Calu3 (cell line): ENCODE data around the gene ZNF609. TPM values are rescaled to one million over a fixed set of nuclear protein-coding genes. Genes with fewer than 3 reads are reported as not detected.
"Not testable (repeated sequence)": the region's sequence is repeated elsewhere in the genome, so short reads cannot be mapped to it uniquely, and the experiment has no call there.

Source experiments
- BruUV-seq: library from RNA; stranded (reverse); fragments of 400-500 nt; replicated peaks from 2 replicates; lab custom pipeline; 2021; lab: Mats Ljungman, UMichigan
- CTCF ChIA-PET: fragments of 300-600 bp; sonication (Branson Sonifier 250); formaldehyde crosslinking; loops from one replicate; lab custom pipeline; 2022; ENCODE audit warnings: antibody characterized with exemption; lab: Charles Lee
- DNase-seq: peaks from one replicate; pipeline ENCODE4 v3.0.0; 2022
- H3K27ac Mint-ChIP-seq: one replicate; pipeline ENCODE4 v1.8.0; 2022; ENCODE audit warnings: mixed read lengths; ENCODE audit not compliant: unreplicated experiment
- H3K27me3 Mint-ChIP-seq: one replicate; pipeline ENCODE4 v1.8.0; 2022; ENCODE audit warnings: mixed read lengths; ENCODE audit not compliant: unreplicated experiment
- H3K36me3 Mint-ChIP-seq: one replicate; pipeline ENCODE4 v1.8.0; 2022; ENCODE audit warnings: mild to moderate bottlenecking, moderate library complexity, mixed read lengths; ENCODE audit not compliant: insufficient read depth, unreplicated experiment
- H3K4me1 Mint-ChIP-seq: one replicate; pipeline ENCODE4 v1.8.0; 2022; ENCODE audit warnings: mild to moderate bottlenecking, low read depth, mixed read lengths; ENCODE audit not compliant: unreplicated experiment
- H3K4me3 Mint-ChIP-seq: one replicate; pipeline ENCODE4 v1.8.0; 2022; ENCODE audit warnings: mild to moderate bottlenecking, low read depth, moderate library complexity, mixed read lengths; ENCODE audit not compliant: unreplicated experiment
- H3K9me3 Mint-ChIP-seq: one replicate; pipeline ENCODE4 v1.8.0; 2022; ENCODE audit warnings: low read depth, mixed read lengths; ENCODE audit not compliant: unreplicated experiment
- intact Hi-C: fragments of 100-400 bp; cut with micrococcal nuclease; formaldehyde crosslinking; loops from one replicate; pipeline ENCODE4 v1.10.0; 2022; ENCODE audit not compliant: unreplicated experiment
- total RNA-seq: library from RNA; stranded (reverse); gene quantifications from 2 replicates; pipeline ENCODE4 v1.2.3, GENCODE V29; 2022
- TF ChIP-seq, protein P1 (sequence below): fragments of 200-600 bp; IDR thresholded peaks from one replicate; pipeline ENCODE4 v1.8.0; 2022; ENCODE audit warnings: antibody characterized with exemption; ENCODE audit not compliant: unreplicated experiment

The ZNF609 gene
- total RNA-seq, 1 experiment from 2014 or later, result 50.6 TPM

DNA sequence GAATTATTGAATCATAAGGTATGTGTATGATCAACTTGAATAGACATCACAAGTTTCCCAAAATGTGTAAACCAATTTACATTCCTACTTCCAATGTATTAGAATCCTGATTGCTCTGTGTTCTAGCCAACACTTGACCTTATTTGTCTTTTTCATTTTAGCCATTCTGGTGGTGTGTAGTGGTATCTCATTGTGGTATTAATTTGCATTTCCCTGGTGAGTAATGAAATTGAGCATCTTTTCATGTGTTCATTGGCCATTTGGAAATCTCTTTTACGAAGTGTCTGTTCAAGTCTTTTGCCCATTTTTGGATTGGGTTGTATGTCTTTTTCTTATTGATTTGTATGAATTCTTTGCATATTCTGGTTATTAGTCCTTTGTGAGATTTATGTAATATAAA is 177.0 kb downstream of the ZNF609 start:
- TF ChIP-seq, protein P1, sequence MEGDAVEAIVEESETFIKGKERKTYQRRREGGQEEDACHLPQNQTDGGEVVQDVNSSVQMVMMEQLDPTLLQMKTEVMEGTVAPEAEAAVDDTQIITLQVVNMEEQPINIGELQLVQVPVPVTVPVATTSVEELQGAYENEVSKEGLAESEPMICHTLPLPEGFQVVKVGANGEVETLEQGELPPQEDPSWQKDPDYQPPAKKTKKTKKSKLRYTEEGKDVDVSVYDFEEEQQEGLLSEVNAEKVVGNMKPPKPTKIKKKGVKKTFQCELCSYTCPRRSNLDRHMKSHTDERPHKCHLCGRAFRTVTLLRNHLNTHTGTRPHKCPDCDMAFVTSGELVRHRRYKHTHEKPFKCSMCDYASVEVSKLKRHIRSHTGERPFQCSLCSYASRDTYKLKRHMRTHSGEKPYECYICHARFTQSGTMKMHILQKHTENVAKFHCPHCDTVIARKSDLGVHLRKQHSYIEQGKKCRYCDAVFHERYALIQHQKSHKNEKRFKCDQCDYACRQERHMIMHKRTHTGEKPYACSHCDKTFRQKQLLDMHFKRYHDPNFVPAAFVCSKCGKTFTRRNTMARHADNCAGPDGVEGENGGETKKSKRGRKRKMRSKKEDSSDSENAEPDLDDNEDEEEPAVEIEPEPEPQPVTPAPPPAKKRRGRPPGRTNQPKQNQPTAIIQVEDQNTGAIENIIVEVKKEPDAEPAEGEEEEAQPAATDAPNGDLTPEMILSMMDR, result no peak
- Mint-ChIP-seq H3K27me3 (no peaks in the 10 kb centered on the region), H3K4me3 (no peak overlapping the region), H3K4me1 (peaks cover 51% of the 10 kb centered on the region), H3K9me3 (peaks cover 5% of the 10 kb centered on the region), H3K36me3 (peaks cover 14% of the 10 kb centered on the region), H3K27ac (no peak overlapping the region)
- CTCF ChIA-PET, result no interaction called here
- intact Hi-C loops, result loop anchor here (5.0 kb wide), 1 partner anchor 115 kb away; no protein-coding TSS in a partner anchor
- no peak for DNase-seq
- BruUV-seq, result no TSS peak

DNA sequence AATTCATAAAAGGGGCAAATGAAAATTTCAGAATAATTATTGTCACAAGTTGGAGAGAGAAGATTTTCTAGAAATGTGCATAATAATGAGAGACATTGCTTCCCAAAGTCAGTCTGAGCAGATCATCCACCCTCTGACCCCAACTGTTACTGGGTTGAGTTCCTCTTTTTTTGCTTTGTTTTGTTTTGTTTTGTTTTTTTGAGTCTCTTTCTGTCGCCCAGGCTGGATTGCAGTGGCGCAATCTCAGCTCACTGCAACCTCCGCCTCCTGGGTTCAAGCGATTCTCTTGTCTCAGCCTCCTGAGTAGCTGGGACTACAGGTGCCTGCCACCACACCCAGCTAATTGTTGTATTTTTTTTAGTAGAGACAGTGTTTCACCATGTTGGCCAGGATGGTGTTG is 179.4 kb downstream of the ZNF609 start:
- not testable (repeated sequence) for H3K4me3 Mint-ChIP-seq, H3K27ac Mint-ChIP-seq, H3K9me3 Mint-ChIP-seq, BruUV-seq, H3K27me3 Mint-ChIP-seq, DNase-seq
- H3K4me1 Mint-ChIP-seq, result peaks cover 55% of the 10 kb centered on the region
- H3K36me3 Mint-ChIP-seq, result peaks cover 19% of the 10 kb centered on the region
- intact Hi-C loops, result loop anchor here (5.0 kb wide), 1 partner anchor 117 kb away; no protein-coding TSS in a partner anchor
- CTCF ChIA-PET, result interaction anchor here (0.6 kb wide), 1 partner anchor 195 kb away, joined by 4 read pairs; no protein-coding TSS in a partner anchor

DNA sequence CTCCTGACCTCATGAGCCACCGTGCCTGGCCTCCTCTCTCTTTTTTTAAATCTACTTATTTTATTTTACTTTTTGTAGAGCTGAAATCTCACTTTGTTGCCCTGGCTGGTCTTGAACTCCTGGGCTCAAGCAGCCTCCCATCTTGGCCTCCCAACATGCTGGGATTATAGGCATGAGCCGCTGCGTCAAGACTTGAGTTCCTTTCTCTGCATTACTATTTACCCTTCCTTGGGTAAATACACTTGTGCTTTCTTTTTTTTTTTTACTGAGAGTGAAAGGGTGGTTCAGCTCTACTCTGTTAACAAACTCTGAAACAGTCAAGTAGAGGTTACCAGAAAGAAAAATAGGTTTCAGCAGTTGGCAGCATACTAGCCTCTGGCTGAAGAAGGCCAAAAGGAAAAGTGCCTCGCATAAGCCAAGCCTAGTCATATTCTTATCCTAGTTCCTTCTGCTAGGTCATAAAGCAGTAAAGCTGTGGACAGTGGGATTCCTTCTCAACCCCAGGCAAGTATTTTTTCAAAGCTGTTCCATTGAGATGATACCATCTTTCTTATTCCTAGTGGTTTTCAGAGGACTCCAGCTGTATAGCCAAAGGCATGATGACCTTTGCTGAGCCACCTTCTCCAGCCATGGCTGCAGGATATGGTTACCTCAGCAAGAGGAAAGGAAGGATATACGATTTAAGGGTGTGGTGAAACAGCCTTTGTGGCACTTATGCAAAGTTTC is 179.9 kb downstream of the ZNF609 start:
- DNase-seq, result no peak
- TF ChIP-seq, protein P1, result no peak
- Mint-ChIP-seq H3K4me3 (no peak overlapping the region), H3K27ac (no peak overlapping the region), H3K4me1 (peaks cover 50% of the 10 kb centered on the region), H3K27me3 (no peaks in the 10 kb centered on the region), H3K9me3 (peaks cover 5% of the 10 kb centered on the region), H3K36me3 (peaks cover 14% of the 10 kb centered on the region)
- CTCF ChIA-PET, result interaction anchor here (0.6 kb wide), 1 partner anchor 196 kb away, joined by 4 read pairs; no protein-coding TSS in a partner anchor
- no TSS peak for BruUV-seq
- intact Hi-C loops, result no loop called here

DNA sequence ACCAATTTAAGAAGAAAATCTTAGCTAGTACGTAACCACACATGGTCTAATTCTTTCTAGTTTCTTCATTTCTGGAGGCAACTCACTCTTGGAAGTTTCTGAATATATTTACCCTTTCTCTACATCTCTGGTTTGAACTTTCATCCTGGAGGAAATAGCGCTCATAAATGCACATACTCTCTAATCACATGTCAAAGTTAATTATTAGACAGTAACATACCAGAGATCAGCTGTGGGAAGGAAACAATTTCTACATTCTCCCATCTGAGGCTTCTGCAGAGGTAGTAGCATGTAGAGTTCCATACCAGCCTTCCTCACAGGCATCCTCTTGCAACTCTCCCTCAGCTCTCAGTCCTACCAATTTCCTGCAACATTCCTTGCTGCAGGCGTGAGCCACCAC is 182.5 kb downstream of the ZNF609 start:
- Mint-ChIP-seq H3K4me1 (peaks cover 29% of the 10 kb centered on the region), H3K27ac (peak overlapping the region; percentile 40), H3K9me3 (no peaks in the 10 kb centered on the region), H3K27me3 (no peaks in the 10 kb centered on the region), H3K4me3 (peak overlapping the region; percentile 26), H3K36me3 (peaks cover 14% of the 10 kb centered on the region)
- intact Hi-C loops, result no loop called here
- TF ChIP-seq, protein P1, result no peak
- peak; percentile 12 for DNase-seq
- CTCF ChIA-PET, result interaction anchor here (0.6 to 1.7 kb wide), 4 partner anchors 8 to 369 kb away, joined by 3 to 5 read pairs (median 4); no protein-coding TSS in a partner anchor
- no TSS peak for BruUV-seq
